Osteoblast (primary cell): ENCODE results near the gene C5. TPM values are rescaled to one million over a fixed set of nuclear protein-coding genes. Genes with fewer than 3 reads are reported as not detected.

Source experiments
- DNase-seq: peaks from one replicate; pipeline ENCODE4 v3.0.0; 2011; ENCODE audit warnings: low spot score, mixed read lengths; ENCODE audit not compliant: insufficient read length; ENCODE audit errors: missing footprints
- H2AFZ ChIP-seq: 2 replicates; pipeline ENCODE4 v1.6.0; 2011; ENCODE audit warnings: mild to moderate bottlenecking, low read length
- H3K27ac ChIP-seq: 2 replicates; pipeline ENCODE4 v1.5.1; 2011; ENCODE audit warnings: mild to moderate bottlenecking, low read depth, low read length, moderate library complexity
- H3K27me3 ChIP-seq: 2 replicates; pipeline ENCODE4 v1.6.0; 2012; ENCODE audit warnings: mild to moderate bottlenecking, control low read depth, inconsistent platforms, low read length, moderate library complexity; ENCODE audit not compliant: insufficient read depth
- H3K36me3 ChIP-seq: 2 replicates; pipeline ENCODE4 v1.5.1; 2011; ENCODE audit warnings: mild to moderate bottlenecking, low read length, control low read depth, moderate library complexity; ENCODE audit not compliant: insufficient read depth
- H3K4me1 ChIP-seq: 2 replicates; pipeline ENCODE4 v1.5.1; 2011; ENCODE audit warnings: mild to moderate bottlenecking, low read length, control low read depth, moderate library complexity; ENCODE audit not compliant: insufficient read depth
- H3K4me2 ChIP-seq: 2 replicates; pipeline ENCODE4 v1.6.0; 2011; ENCODE audit warnings: mild to moderate bottlenecking, low read length; ENCODE audit not compliant: insufficient read depth
- H3K4me3 ChIP-seq: fragments of 200-600 bp; sonication (generic); 3 replicates; pipeline ENCODE4 v1.5.1; 2012; ENCODE audit warnings: mild to moderate bottlenecking, low read length, inconsistent platforms; ENCODE audit not compliant: insufficient read depth
- H3K79me2 ChIP-seq: 2 replicates; pipeline ENCODE4 v1.6.0; 2012; ENCODE audit warnings: mild to moderate bottlenecking, low read length, control low read depth, inconsistent platforms; ENCODE audit not compliant: insufficient read depth
- H3K9me3 ChIP-seq: 2 replicates; pipeline ENCODE4 v1.5.1; 2011; ENCODE audit warnings: low read depth, low read length, control low read depth
- H4K20me1 ChIP-seq: 2 replicates; pipeline ENCODE4 v1.6.0; 2012; ENCODE audit warnings: mild to moderate bottlenecking, low read length, control low read depth; ENCODE audit not compliant: insufficient read depth
- total RNA-seq: library from RNA; depleted of rRNA; stranded (reverse); fragments of >200 nt; gene quantifications from 2 replicates; pipeline ENCODE4 v1.2.3, GENCODE V29; 2012
- TF ChIP-seq, protein P1 (sequence below): IDR thresholded peaks from 2 replicates; pipeline ENCODE4 v1.5.1; 2011; ENCODE audit warnings: mild to moderate bottlenecking, low read depth, low read length, moderate library complexity; ENCODE audit errors: extremely low read depth

The C5 gene
- total RNA-seq, 1 donor: 5.1 TPM

DNA sequence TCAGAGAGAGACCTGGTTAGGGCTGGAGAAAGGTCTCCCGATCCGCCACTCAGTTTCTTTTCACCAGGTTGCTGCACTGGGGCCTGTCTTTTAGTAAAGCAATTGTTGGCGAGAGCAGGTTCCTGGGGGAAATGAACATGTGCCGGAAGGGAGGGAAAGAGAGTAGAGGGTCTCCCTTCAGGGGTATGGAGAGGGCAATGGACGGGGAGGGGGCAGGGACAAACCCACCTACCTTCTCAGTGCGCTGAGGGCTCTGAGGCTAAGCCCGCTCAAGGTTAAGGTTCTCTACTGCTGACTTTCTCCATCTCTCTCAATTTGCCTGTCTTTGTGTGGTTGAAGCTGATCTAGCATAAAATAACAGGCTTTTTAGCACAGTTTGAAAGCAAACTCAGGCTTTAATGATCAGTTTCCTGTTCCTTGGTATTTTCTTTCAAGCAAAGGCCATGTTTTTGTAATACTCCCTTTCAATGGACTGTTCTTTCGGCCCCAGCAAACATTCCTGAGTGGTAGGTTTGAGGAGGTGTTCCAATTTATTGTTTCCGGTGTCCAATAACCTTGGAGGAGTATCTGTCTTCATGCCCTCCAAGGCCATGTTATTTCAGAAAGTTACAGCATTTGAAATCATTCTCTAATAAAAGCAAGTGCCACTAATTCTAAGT, 98.0 kb downstream of the C5 start:
- TF ChIP-seq, protein P1, sequence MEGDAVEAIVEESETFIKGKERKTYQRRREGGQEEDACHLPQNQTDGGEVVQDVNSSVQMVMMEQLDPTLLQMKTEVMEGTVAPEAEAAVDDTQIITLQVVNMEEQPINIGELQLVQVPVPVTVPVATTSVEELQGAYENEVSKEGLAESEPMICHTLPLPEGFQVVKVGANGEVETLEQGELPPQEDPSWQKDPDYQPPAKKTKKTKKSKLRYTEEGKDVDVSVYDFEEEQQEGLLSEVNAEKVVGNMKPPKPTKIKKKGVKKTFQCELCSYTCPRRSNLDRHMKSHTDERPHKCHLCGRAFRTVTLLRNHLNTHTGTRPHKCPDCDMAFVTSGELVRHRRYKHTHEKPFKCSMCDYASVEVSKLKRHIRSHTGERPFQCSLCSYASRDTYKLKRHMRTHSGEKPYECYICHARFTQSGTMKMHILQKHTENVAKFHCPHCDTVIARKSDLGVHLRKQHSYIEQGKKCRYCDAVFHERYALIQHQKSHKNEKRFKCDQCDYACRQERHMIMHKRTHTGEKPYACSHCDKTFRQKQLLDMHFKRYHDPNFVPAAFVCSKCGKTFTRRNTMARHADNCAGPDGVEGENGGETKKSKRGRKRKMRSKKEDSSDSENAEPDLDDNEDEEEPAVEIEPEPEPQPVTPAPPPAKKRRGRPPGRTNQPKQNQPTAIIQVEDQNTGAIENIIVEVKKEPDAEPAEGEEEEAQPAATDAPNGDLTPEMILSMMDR: no peak
- Histone ChIP-seq H3K9me3 (no peaks in the 10 kb centered on the region), H2AFZ (peak overlapping the region; percentile 52), H3K36me3 (no peaks in the 10 kb centered on the region), H3K79me2 (no peaks in the 10 kb centered on the region), H3K27ac (no peak overlapping the region), H4K20me1 (no peaks in the 10 kb centered on the region), H3K4me3 (no peak overlapping the region), H3K4me2 (no peak overlapping the region), H3K27me3 (no peaks in the 10 kb centered on the region), H3K4me1 (no peaks in the 10 kb centered on the region)
- no peak for DNase-seq

GRCh38 chr9:120950421-120951388, 99.4 kb downstream of the C5 start:
- Histone ChIP-seq H3K27ac (no peak overlapping the region), H3K9me3 (no peaks in the 10 kb centered on the region), H3K4me2 (no peak overlapping the region), H3K27me3 (no peaks in the 10 kb centered on the region), H3K36me3 (no peaks in the 10 kb centered on the region), H2AFZ (peak overlapping the region; percentile 5), H3K79me2 (no peaks in the 10 kb centered on the region), H3K4me1 (peaks cover 10% of the 10 kb centered on the region), H4K20me1 (no peaks in the 10 kb centered on the region), H3K4me3 (no peak overlapping the region)
- TF ChIP-seq, protein P1: no peak
- DNase-seq: no peak

DNA sequence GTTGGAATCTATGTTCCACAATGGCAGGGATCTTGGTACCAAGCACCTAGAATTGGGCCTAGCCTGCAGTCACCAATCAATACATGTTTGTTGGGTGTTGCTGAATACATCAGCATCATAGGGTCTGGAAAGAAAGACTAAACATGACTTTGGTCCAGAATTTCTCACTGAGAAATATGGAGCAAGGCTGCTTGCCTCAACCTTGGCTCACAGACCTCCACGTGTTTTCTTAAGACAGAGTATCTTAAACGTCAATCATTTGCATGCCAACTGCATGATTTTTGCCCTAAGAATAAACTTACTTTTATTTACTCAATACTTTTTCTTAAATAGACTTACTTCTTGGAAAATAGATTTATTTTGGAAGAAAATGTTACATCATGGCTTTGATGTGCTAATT, 100.8 kb downstream of the C5 start:
- H3K27ac ChIP-seq: no peak overlapping the region
- peaks cover 11% of the 10 kb centered on the region for H3K4me1 ChIP-seq
- no peaks in the 10 kb centered on the region for H3K27me3 ChIP-seq
- no peak overlapping the region for H3K4me3 ChIP-seq
- no peak for DNase-seq
- H3K79me2 ChIP-seq: no peaks in the 10 kb centered on the region
- H3K9me3 ChIP-seq: no peaks in the 10 kb centered on the region
- no peak overlapping the region for H2AFZ ChIP-seq
- no peaks in the 10 kb centered on the region for H3K36me3 ChIP-seq
- no peaks in the 10 kb centered on the region for H4K20me1 ChIP-seq
- H3K4me2 ChIP-seq: no peak overlapping the region
- TF ChIP-seq, protein P1: no peak

DNA sequence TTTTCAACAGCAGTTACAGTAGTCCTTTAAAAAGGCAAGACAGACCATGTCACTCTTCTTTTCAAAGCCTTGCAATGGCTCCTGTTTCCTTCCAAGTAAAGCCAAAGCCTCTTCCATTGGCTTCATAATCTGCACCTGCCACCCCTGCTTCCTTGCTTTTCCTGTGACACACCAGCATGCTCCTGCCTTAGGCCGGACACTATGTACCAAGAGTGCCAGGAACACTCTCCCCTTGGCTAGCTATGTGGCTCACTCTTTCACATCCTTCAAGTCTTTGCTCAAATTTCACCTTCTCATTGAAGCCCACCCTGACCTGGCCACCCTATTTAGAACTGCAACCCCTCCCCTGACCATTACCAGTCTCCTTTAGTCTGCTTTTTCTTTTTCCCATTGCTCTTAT, 101.3 kb downstream of the C5 start:
- DNase-seq: no peak
- no peak overlapping the region for H3K4me3 ChIP-seq
- TF ChIP-seq, protein P1: no peak
- no peaks in the 10 kb centered on the region for H3K27me3 ChIP-seq
- peaks cover 11% of the 10 kb centered on the region for H3K4me1 ChIP-seq
- no peaks in the 10 kb centered on the region for H3K9me3 ChIP-seq
- H3K36me3 ChIP-seq: no peaks in the 10 kb centered on the region
- no peaks in the 10 kb centered on the region for H3K79me2 ChIP-seq
- no peak overlapping the region for H3K27ac ChIP-seq
- H4K20me1 ChIP-seq: no peaks in the 10 kb centered on the region
- H3K4me2 ChIP-seq: no peak overlapping the region
- no peak overlapping the region for H2AFZ ChIP-seq
